CD4-positive, alpha-beta memory T cell (primary cell): ENCODE data around the gene NLGN4X. TPM values are rescaled to one million over a fixed set of nuclear protein-coding genes. Genes with fewer than 3 reads are reported as not detected.
A peak's percentile ranks its signal among the peaks of the same experiment; 100 is the strongest.

ENCODE experiments used
- CTCF ChIA-PET: fragments of 350-600 bp; sonication (Branson Sonifier 250); formaldehyde crosslinking; loops from one replicate; lab custom pipeline; 2021; ENCODE audit warnings: inconsistent platforms; ENCODE audit not compliant: partially characterized antibody; lab: Charles Lee
- POLR2A ChIA-PET: fragments of 350-600 bp; sonication (Branson Sonifier 250); formaldehyde crosslinking; loops from one replicate; lab custom pipeline; 2021; ENCODE audit not compliant: partially characterized antibody; lab: Charles Lee
- DNase-seq, 5 donors: peaks; one replicate each; pipeline versions ENCODE4 v3.0.0 to v3.0.0-alpha.2; 2020 to 2022; ENCODE audit warnings: mixed read lengths in 1 of 5
- H3K27ac ChIP-seq: one replicate; pipeline ENCODE4 v1.7.0; 2013; ENCODE audit warnings: low read depth, low read length
- H3K27me3 ChIP-seq: 2 replicates; pipeline ENCODE4 v1.7.0; 2013; ENCODE audit warnings: mild to moderate bottlenecking, low read length, moderate library complexity; ENCODE audit not compliant: insufficient read depth
- H3K36me3 ChIP-seq: 2 replicates; pipeline ENCODE4 v1.7.0; 2013; ENCODE audit warnings: mild to moderate bottlenecking, low read length, moderate library complexity; ENCODE audit not compliant: insufficient read depth
- H3K4me1 ChIP-seq: 2 replicates; pipeline ENCODE4 v1.7.0; 2013; ENCODE audit warnings: mild to moderate bottlenecking, low read length, moderate library complexity; ENCODE audit not compliant: insufficient read depth
- H3K4me3 ChIP-seq, 2 donors: one replicate each; pipeline ENCODE4 v1.7.0; 2013; ENCODE audit warnings: low read length in 2 of 2, mild to moderate bottlenecking in 1 of 2
- H3K9me3 ChIP-seq, 2 donors: one replicate each; pipeline ENCODE4 v1.7.0; 2013; ENCODE audit warnings: low read length in 2 of 2, control low read depth in 1 of 2; ENCODE audit not compliant: control insufficient read depth in 1 of 2
- H3K27ac Mint-ChIP-seq, 7 donors: one replicate each; pipeline ENCODE4 v1.8.0; 2020 to 2021; ENCODE audit warnings: mixed read lengths in 7 of 7, mild to moderate bottlenecking in 6 of 7, inconsistent platforms in 3 of 7, moderate library complexity in 3 of 7
- H3K27me3 Mint-ChIP-seq, 2 donors: one replicate each; pipeline ENCODE4 v1.8.0; 2020 to 2021; ENCODE audit warnings: mixed read lengths in 2 of 2
- H3K36me3 Mint-ChIP-seq, 2 donors: one replicate each; pipeline ENCODE4 v1.8.0; 2020 to 2021; ENCODE audit warnings: mixed read lengths in 2 of 2, inconsistent platforms in 1 of 2, mild to moderate bottlenecking in 1 of 2
- H3K4me1 Mint-ChIP-seq, 4 donors: one replicate each; pipeline ENCODE4 v1.8.0; 2020 to 2021; ENCODE audit warnings: mixed read lengths in 4 of 4, mild to moderate bottlenecking in 1 of 4
- H3K4me3 Mint-ChIP-seq, 8 donors: one replicate each; pipeline ENCODE4 v1.8.0; 2020 to 2021; ENCODE audit warnings: mixed read lengths in 8 of 8, mild to moderate bottlenecking in 7 of 8, moderate library complexity in 6 of 8, inconsistent platforms in 3 of 8
- H3K9me3 Mint-ChIP-seq, 8 donors: one replicate each; pipeline ENCODE4 v1.8.0; 2020 to 2021; ENCODE audit warnings: mixed read lengths in 8 of 8, mild to moderate bottlenecking in 5 of 8, inconsistent platforms in 3 of 8, moderate library complexity in 1 of 8
- intact Hi-C: fragments of 100-400 bp; cut with micrococcal nuclease; formaldehyde crosslinking; loops from one replicate; pipeline ENCODE4 v1.15.1; 2023
- polyA plus RNA-seq, 2 donors: library from polyadenylated mRNA; unstranded; fragments of 300-500 nt; fragmentation: Illumina TruSeq; gene quantifications; one replicate each; pipeline ENCODE4 v1.2.3, GENCODE V29; 2021
- total RNA-seq, 2 experiments: library from RNA; stranded (reverse); gene quantifications; one replicate each; pipeline ENCODE4 v1.2.3, GENCODE V29; 2021

NLGN4X gene
- total and polyA plus RNA-seq, 4 experiments from 2014 or later, result 0.31 TPM; not detected in 3

DNA sequence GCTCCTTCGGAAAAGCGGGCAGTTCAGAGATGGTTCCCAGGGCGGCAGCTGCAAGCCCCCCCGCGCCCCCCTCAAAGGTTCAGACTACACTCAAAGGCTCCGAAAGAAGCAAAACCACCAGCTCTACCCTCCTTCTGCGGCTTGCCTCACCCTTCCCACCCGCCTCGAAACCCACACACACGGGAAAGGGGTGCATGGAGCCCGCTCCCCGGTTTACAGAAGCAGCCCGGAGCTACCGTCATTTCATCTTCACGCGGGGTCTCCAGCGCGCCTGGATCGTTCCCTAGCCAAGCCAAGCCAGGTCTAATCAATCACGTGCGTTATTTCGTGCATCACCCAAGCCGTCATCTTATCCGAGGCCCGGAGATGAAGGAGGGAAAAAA, 1.2 kb downstream of the NLGN4X start:
- Histone ChIP-seq H3K4me1 (no peaks in the 10 kb centered on the region), H3K4me3 (no peak overlapping the region), H3K36me3 (no peaks in the 10 kb centered on the region), H3K9me3 (no peaks in the 10 kb centered on the region), H3K27ac (no peak overlapping the region), H3K27me3 (no peaks in the 10 kb centered on the region)
- ChIA-PET CTCF (no interaction called here), POLR2A (no interaction called here)
- H3K36me3 Mint-ChIP-seq, result peaks cover 0 to 5% of the 10 kb centered on the region in 2 donors
- H3K4me1 Mint-ChIP-seq, result peaks cover 0 to 2% (median 0%) of the 10 kb centered on the region in 4 donors
- intact Hi-C loops, result no loop called here
- no peak overlapping the region for H3K27ac Mint-ChIP-seq
- peak overlapping the region in 1 of 8 donors; percentile 47 for H3K4me3 Mint-ChIP-seq
- H3K27me3 Mint-ChIP-seq, result peaks cover 8 to 9% of the 10 kb centered on the region in 2 donors
- DNase-seq, result peak in 1 of 5 donors; percentile 36
- H3K9me3 Mint-ChIP-seq, result peaks cover 3 to 18% (median 10%) of the 10 kb centered on the region in 8 donors

DNA sequence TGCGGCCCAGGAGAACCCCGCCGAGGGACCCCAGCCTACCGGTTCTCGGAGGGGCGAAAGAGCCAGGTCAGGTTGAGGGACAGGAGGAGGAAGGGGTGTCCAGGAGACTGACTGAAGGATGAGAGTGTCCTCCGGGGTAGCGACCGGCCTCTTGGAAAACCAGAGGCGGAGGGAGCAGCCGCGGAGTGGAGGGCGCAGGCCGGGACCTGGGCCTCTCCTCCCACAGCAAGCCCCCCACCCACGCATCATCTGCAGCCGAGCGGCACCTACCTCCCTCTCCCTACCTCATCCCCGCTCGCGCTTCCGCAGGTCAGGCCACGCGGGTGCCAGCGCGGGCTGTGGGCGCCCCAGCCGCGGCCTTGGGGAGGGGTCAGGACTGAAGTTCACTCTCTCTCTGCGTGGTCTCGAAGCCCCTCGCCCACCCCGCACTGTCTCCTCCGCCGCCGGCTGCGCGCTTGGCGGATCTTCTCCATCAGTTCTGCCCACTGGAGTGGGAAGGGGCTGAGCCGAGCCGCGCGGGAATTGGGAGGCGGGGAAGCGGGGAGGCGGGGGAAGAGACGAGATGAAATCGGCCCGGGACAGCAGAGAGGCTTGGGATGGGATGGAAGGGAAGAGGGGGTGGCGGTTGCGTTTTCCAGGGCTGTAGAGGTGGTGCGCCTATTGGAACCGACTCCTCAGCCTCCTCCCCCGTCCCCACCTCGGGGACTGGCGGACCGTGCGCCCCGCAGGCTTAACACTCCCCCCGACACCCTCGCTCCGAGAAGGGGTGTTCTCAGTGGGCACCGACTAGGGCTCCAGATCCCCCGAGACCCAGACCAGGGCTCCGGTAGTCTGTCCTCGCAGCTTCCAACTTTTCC, 1.8 kb downstream of the NLGN4X start:
- intact Hi-C loops, result no loop called here
- H3K27me3 Mint-ChIP-seq, result peaks cover 8 to 9% of the 10 kb centered on the region in 2 donors
- ChIA-PET POLR2A (no interaction called here), CTCF (no interaction called here)
- H3K4me3 Mint-ChIP-seq, result no peak overlapping the region
- Histone ChIP-seq H3K27ac (no peak overlapping the region), H3K9me3 (no peaks in the 10 kb centered on the region), H3K27me3 (no peaks in the 10 kb centered on the region), H3K4me3 (no peak overlapping the region), H3K4me1 (no peaks in the 10 kb centered on the region), H3K36me3 (no peaks in the 10 kb centered on the region)
- DNase-seq, result no peak
- H3K27ac Mint-ChIP-seq, result no peak overlapping the region
- H3K9me3 Mint-ChIP-seq, result peaks cover 3 to 22% (median 11%) of the 10 kb centered on the region in 8 donors
- peaks cover 0 to 2% (median 0%) of the 10 kb centered on the region in 4 donors for H3K4me1 Mint-ChIP-seq
- peaks cover 0 to 5% of the 10 kb centered on the region in 2 donors for H3K36me3 Mint-ChIP-seq

DNA sequence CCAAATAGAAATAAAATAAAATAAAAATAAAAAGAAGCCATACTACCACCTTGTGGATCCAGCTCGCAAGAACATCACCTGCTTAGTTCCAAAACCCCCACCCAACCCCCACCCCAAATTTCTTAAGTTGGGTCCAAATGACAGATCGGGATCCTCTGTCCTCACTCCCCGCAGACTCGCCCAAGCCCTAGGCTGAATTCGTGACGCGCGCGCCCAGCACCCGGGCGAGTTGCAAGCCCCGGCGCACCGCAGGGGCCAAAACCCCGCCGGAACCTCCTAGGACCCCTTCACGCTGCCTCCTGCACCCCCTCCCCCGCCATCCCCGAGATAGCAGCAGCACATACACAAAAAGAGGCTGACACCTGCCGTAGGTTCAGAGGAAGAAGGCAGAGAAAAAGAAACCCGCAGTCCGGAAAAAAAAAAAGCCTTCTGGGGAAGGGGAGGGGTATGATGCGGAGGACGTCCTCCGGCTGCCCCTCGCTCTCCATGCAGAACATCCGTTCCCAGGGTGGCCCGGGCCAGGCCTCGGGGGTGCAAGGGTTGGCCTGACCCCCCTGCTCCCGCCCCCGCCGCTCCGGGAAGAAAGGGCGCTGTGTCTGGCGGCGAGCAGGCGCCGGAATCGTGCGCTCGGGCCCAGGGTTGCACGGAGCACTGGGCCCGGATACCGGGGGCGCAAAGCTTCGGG, 2.6 kb downstream of the NLGN4X start:
- peaks cover 0 to 5% of the 10 kb centered on the region in 2 donors for H3K36me3 Mint-ChIP-seq
- ChIA-PET POLR2A (no interaction called here), CTCF (no interaction called here)
- H3K4me3 ChIP-seq, result no peak overlapping the region
- H3K27ac ChIP-seq, result no peak overlapping the region
- H3K27me3 Mint-ChIP-seq, result peaks cover 8 to 9% of the 10 kb centered on the region in 2 donors
- H3K4me3 Mint-ChIP-seq, result no peak overlapping the region
- no peaks in the 10 kb centered on the region for H3K27me3 ChIP-seq
- intact Hi-C loops, result no loop called here
- H3K9me3 ChIP-seq, result no peaks in the 10 kb centered on the region
- no peaks in the 10 kb centered on the region for H3K36me3 ChIP-seq
- H3K4me1 ChIP-seq, result no peaks in the 10 kb centered on the region
- peaks cover 0 to 2% (median 0%) of the 10 kb centered on the region in 4 donors for H3K4me1 Mint-ChIP-seq
- peaks cover 3 to 22% (median 14%) of the 10 kb centered on the region in 8 donors for H3K9me3 Mint-ChIP-seq
- H3K27ac Mint-ChIP-seq, result no peak overlapping the region
- DNase-seq, result no peak

DNA sequence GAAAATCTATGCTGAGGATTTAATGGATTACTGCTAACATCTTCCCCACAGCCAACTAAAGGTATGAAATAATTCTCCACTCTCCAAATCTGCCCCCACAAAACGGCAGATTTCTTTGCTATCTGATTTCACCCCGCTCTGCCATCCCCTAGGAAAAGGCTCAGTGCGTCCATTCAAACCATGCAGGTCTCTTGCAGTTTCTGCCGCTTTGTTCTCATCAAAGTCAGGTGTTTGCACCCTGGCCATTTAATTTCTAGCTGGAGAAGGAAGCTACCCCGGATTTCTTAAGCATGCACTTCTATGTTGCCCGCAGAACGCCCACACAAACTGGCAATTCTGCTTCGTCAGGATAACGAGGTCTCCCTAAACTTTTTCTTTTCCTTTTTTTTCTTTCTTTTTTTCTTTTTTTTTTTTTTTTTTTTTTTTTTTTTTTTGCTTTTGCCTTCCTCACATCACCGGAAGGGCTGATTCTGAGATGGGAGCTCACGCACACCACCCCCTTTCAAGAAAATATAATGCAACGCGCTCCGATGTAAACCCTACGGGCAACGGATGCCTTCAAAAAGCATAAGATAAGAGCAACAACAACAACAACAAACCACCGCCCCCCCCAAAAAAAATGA, 3.3 kb downstream of the NLGN4X start:
- intact Hi-C loops, result no loop called here
- no peaks in the 10 kb centered on the region for H3K9me3 ChIP-seq
- H3K9me3 Mint-ChIP-seq, result peaks cover 0 to 20% (median 13%) of the 10 kb centered on the region in 8 donors
- H3K27ac ChIP-seq, result no peak overlapping the region
- no peaks in the 10 kb centered on the region for H3K4me1 ChIP-seq
- peaks cover 5 to 9% of the 10 kb centered on the region in 2 donors for H3K27me3 Mint-ChIP-seq
- no peaks in the 10 kb centered on the region for H3K27me3 ChIP-seq
- ChIA-PET POLR2A (no interaction called here), CTCF (no interaction called here)
- H3K4me1 Mint-ChIP-seq, result peaks cover 0 to 2% (median 0%) of the 10 kb centered on the region in 4 donors
- H3K27ac Mint-ChIP-seq, result no peak overlapping the region
- no peak overlapping the region for H3K4me3 Mint-ChIP-seq
- H3K36me3 ChIP-seq, result no peaks in the 10 kb centered on the region
- no peak overlapping the region for H3K4me3 ChIP-seq
- no peak for DNase-seq
- H3K36me3 Mint-ChIP-seq, result peaks cover 0 to 5% of the 10 kb centered on the region in 2 donors

GRCh38 chrX:6223516-6223915, 5.2 kb downstream of the NLGN4X start:
- CTCF ChIA-PET, result no interaction called here
- Mint-ChIP-seq H3K27ac (no peak overlapping the region), H3K9me3 (peaks cover 0 to 14% (median 7%) of the 10 kb centered on the region in 8 donors), H3K4me1 (peaks cover 0 to 2% (median 0%) of the 10 kb centered on the region in 4 donors), H3K36me3 (no peaks in the 10 kb centered on the region), H3K4me3 (no peak overlapping the region), H3K27me3 (peaks cover 4 to 8% of the 10 kb centered on the region in 2 donors)
- POLR2A ChIA-PET, result no interaction called here
- intact Hi-C loops, result no loop called here
- no peak for DNase-seq
- H3K27me3 ChIP-seq, result no peaks in the 10 kb centered on the region
- no peaks in the 10 kb centered on the region for H3K36me3 ChIP-seq
- no peaks in the 10 kb centered on the region for H3K4me1 ChIP-seq
- no peak overlapping the region for H3K27ac ChIP-seq
- no peaks in the 10 kb centered on the region for H3K9me3 ChIP-seq
- no peak overlapping the region for H3K4me3 ChIP-seq

GRCh38 chrX:6210230-6210629, 18.4 kb downstream of the NLGN4X start:
- no peaks in the 10 kb centered on the region for H3K36me3 Mint-ChIP-seq
- no peak overlapping the region for H3K4me3 Mint-ChIP-seq
- intact Hi-C loops, result no loop called here
- no peak for DNase-seq
- H3K4me1 ChIP-seq, result no peaks in the 10 kb centered on the region
- H3K9me3 Mint-ChIP-seq, result peaks cover 0 to 12% (median 3%) of the 10 kb centered on the region in 8 donors
- H3K4me1 Mint-ChIP-seq, result no peaks in the 10 kb centered on the region
- no peaks in the 10 kb centered on the region for H3K36me3 ChIP-seq
- no peak overlapping the region for H3K27ac Mint-ChIP-seq
- ChIA-PET CTCF (no interaction called here), POLR2A (no interaction called here)
- H3K27me3 Mint-ChIP-seq, result no peaks in the 10 kb centered on the region
- H3K27ac ChIP-seq, result no peak overlapping the region
- no peaks in the 10 kb centered on the region for H3K27me3 ChIP-seq
- no peaks in the 10 kb centered on the region for H3K9me3 ChIP-seq
- H3K4me3 ChIP-seq, result no peak overlapping the region
